Brain microvascular endothelial cell (primary cell): ENCODE data around the gene SP9.

Experiments
- DNase-seq: peaks from one replicate; pipeline ENCODE4 v3.0.0-alpha.2; 2020
- H3K27ac ChIP-seq: fragments of 250-450 bp; sonication (Bioruptor Pico); 2 replicates; pipeline ENCODE4 v1.5.1; 2020; ENCODE audit warnings: mild to moderate bottlenecking, moderate library complexity
- H3K27me3 ChIP-seq: fragments of 250-450 bp; sonication (Bioruptor Pico); replicated peaks from 2 replicates; pipeline ENCODE4 v1.5.1; 2020; ENCODE audit warnings: mild to moderate bottlenecking
- H3K36me3 ChIP-seq: fragments of 250-450 bp; sonication (Bioruptor Pico); replicated peaks from 2 replicates; pipeline ENCODE4 v1.5.1; 2020; ENCODE audit warnings: mild to moderate bottlenecking
- H3K4me3 ChIP-seq: 2 replicates; pipeline ENCODE4 v1.5.1; 2011; ENCODE audit warnings: low read depth, mild to moderate bottlenecking, control low read depth, low read length, moderate library complexity
- in situ Hi-C: cut with HindIII; loops from 2 replicates; pipeline ENCODE4 v1.10.0; 2017; ENCODE audit warnings: low sequenced_read_pairs, low pct_ligation_motif_present
- TF ChIP-seq, protein P1 (sequence below): IDR thresholded peaks from 2 replicates; pipeline ENCODE4 v1.5.1; 2011; ENCODE audit warnings: low read depth, mild to moderate bottlenecking, moderate library complexity, low read length, control low read depth, inconsistent platforms; ENCODE audit errors: missing control alignments

SP9 gene

DNA sequence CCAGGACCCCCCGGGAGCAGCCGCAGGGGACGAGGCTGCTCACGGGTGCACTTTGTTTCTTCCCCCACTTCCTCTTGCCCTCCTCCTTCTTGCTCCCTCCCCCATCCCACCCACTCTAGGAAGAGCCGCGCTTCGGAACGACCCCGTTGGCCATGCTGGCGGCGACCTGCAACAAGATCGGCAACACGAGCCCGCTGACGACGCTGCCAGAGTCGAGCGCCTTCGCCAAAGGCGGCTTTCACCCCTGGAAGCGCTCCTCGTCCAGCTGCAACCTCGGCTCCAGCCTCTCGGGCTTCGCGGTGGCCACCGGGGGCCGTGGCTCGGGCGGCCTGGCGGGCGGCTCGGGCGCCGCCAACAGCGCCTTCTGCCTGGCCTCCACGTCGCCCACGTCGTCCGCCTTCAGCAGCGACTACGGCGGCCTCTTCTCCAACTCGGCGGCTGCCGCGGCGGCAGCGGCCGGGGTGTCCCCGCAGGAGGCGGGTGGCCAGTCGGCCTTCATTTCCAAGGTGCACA, 1.3 kb downstream of the SP9 start:
- in situ Hi-C loops = no loop called here
- TF ChIP-seq, protein P1, sequence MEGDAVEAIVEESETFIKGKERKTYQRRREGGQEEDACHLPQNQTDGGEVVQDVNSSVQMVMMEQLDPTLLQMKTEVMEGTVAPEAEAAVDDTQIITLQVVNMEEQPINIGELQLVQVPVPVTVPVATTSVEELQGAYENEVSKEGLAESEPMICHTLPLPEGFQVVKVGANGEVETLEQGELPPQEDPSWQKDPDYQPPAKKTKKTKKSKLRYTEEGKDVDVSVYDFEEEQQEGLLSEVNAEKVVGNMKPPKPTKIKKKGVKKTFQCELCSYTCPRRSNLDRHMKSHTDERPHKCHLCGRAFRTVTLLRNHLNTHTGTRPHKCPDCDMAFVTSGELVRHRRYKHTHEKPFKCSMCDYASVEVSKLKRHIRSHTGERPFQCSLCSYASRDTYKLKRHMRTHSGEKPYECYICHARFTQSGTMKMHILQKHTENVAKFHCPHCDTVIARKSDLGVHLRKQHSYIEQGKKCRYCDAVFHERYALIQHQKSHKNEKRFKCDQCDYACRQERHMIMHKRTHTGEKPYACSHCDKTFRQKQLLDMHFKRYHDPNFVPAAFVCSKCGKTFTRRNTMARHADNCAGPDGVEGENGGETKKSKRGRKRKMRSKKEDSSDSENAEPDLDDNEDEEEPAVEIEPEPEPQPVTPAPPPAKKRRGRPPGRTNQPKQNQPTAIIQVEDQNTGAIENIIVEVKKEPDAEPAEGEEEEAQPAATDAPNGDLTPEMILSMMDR = no peak
- Histone ChIP-seq H3K36me3 (no peaks in the 10 kb centered on the region), H3K27ac (no peak overlapping the region), H3K4me3 (peak overlapping the region; percentile 15), H3K27me3 (peaks cover 92% of the 10 kb centered on the region)
- DNase-seq = no peak

DNA sequence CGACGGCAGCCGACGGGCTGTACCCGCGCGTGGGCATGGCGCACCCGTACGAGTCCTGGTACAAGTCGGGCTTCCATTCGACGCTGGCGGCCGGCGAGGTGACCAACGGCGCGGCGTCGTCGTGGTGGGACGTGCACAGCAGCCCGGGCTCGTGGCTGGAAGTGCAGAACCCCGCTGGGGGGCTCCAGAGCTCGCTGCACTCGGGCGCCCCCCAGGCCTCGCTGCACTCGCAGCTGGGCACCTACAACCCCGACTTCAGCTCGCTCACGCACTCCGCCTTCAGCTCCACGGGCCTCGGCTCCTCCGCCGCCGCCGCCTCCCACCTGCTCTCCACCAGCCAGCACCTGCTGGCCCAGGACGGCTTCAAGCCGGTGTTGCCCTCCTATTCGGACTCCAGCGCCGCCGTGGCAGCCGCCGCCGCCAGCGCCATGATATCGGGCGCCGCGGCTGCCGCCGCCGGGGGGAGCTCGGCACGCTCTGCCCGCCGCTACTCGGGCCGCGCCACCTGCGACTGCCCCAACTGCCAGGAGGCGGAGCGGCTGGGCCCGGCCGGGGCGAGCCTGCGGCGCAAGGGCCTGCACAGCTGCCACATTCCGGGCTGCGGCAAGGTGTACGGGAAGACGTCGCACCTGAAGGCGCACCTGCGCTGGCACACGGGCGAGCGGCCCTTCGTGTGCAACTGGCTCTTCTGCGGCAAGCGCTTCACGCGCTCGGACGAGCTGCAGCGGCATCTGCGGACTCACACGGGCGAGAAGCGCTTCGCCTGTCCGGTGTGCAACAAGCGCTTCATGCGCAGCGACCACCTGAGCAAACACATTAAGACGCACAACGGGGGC, 2.0 kb downstream of the SP9 start:
- peak overlapping the region; percentile 9 for H3K4me3 ChIP-seq
- TF ChIP-seq, protein P1 = no peak
- H3K27me3 ChIP-seq = peaks cover 87% of the 10 kb centered on the region
- no peaks in the 10 kb centered on the region for H3K36me3 ChIP-seq
- DNase-seq = no peak
- H3K27ac ChIP-seq = no peak overlapping the region
- in situ Hi-C loops = no loop called here

DNA sequence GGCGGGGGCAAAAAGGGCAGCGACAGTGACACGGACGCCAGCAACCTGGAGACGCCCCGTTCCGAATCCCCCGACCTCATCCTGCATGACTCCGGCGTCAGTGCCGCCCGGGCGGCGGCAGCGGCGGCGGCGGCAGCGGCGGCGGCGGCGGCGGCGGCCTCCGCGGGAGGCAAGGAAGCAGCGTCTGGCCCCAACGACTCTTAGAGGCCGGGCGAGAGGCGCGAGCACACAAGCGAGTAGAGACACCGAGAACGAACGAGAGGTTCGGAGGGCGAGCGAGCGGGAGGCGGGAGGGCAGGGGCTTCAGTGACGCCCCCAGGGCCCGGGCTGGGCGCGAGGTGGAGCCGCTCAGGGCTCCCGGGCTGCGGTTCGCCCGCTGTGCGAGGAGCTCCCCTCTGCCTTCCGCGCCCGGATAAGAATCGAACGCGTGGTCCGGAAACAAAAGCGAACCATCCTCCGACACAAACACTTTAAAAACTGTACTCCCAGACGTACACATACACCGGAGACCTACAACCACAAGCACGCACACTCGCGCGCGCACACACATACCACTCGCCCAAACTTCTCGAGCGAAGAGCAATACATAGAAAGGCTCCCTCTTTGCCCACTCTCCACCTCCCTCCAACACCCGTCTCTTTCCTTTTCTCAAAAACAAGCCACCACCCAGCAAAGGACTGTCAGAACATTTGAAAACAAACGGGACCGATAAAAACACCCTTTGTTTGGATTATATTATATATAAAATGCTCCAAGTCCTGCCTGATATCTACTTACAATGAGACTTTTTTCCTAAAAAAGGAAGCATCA, 2.8 kb downstream of the SP9 start:
- TF ChIP-seq, protein P1 = no peak
- peaks cover 88% of the 10 kb centered on the region for H3K27me3 ChIP-seq
- in situ Hi-C loops = no loop called here
- peak overlapping the region; percentile 5 for H3K4me3 ChIP-seq
- no peak for DNase-seq
- no peak overlapping the region for H3K27ac ChIP-seq
- H3K36me3 ChIP-seq = no peaks in the 10 kb centered on the region

DNA sequence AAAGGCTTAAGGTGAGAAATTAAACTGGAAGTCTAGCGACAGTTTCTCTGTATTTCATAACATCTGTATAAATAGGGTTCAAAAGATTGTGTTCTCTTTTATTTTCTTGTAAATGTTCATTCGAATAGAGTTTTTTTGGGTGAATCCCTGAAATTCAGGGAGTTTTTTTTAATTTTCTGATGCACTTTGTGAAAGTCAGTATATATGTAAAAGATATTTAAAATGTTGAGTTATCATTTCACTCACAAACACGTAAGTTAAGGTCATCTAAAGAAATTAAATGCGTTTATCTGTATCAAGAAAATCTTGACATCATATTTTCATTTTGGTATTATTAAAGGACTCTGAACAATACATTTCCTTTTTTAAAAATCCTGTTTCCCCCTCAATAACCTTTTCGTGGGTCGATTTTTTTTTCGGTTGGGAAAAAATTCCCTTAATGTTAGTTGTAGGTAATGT, 3.4 kb downstream of the SP9 start:
- in situ Hi-C loops = no loop called here
- H3K27me3 ChIP-seq = peaks cover 90% of the 10 kb centered on the region
- DNase-seq = no peak
- no peaks in the 10 kb centered on the region for H3K36me3 ChIP-seq
- H3K4me3 ChIP-seq = no peak overlapping the region
- TF ChIP-seq, protein P1 = no peak
- H3K27ac ChIP-seq = no peak overlapping the region

DNA sequence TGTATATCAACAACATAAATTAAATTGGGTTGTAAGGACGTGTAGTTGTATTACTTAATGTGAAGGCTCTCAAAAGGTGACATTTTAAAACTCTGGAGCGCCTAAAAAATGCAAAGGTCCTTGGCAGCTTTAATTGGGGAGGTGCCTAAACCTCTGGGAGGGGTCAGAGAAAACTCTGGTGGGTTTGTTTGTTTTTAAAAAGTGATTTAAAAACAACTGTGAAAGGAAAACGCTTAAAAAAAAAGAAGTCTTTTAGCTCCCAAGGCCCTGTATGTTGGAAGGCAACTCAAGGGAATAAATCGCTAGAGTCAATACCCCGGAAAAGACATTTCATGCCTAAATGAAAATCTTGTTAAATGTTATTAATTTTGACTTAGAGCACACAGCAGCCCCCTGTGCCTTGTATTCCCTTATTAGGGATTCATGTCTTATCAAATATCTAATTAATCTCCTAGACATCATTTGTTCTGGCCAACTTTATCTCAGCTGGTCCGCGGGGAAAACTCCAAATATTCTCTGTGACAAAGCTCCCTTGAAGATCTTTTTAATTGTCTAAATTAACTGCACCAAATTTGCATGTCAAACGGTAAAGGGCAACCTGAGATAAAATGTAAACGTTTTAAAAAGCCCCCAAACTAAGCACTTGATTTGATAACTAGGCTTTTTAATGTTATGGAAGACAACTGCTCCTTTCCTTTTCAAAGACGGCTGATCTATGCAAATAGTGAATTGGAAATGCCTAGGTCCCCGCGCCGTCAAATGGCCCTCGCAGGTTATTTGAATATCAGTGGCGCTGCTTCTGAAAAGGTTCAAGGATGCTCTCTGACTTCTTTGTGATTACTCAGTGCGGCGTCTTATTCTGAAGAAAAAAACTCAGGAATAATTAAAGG, 4.2 kb downstream of the SP9 start:
- in situ Hi-C loops = no loop called here
- no peak for DNase-seq
- TF ChIP-seq, protein P1 = no peak
- no peaks in the 10 kb centered on the region for H3K36me3 ChIP-seq
- H3K4me3 ChIP-seq = no peak overlapping the region
- peaks cover 90% of the 10 kb centered on the region for H3K27me3 ChIP-seq
- H3K27ac ChIP-seq = no peak overlapping the region
